Measurements from ENCODE around the gene KIF5A. TPM values are rescaled to one million over a fixed set of nuclear protein-coding genes. Genes with fewer than 3 reads are reported as not detected.

KIF5A gene
- total and polyA plus RNA-seq, 2 experiments from 2014 or later, result 0.11 to 0.36 TPM

GRCh38 chr12:57620245-57620935 lies 70.5 kb downstream of the KIF5A start:
- no peak overlapping the region for H3K4me3 ChIP-seq
- DNase-seq (ENCODE audit: low read depth in 1 of 2, low spot score in 1 of 2), result no peak
- H3K27ac ChIP-seq, result no peak overlapping the region
- H3K27me3 ChIP-seq, result peaks cover 100% of the 10 kb centered on the region
- H3K9me3 ChIP-seq (ENCODE audit: low read depth), result no peaks in the 10 kb centered on the region
- peaks cover 5% of the 10 kb centered on the region for H3K4me1 ChIP-seq (ENCODE audit: low read depth)
- TF ChIP-seq, protein P1, sequence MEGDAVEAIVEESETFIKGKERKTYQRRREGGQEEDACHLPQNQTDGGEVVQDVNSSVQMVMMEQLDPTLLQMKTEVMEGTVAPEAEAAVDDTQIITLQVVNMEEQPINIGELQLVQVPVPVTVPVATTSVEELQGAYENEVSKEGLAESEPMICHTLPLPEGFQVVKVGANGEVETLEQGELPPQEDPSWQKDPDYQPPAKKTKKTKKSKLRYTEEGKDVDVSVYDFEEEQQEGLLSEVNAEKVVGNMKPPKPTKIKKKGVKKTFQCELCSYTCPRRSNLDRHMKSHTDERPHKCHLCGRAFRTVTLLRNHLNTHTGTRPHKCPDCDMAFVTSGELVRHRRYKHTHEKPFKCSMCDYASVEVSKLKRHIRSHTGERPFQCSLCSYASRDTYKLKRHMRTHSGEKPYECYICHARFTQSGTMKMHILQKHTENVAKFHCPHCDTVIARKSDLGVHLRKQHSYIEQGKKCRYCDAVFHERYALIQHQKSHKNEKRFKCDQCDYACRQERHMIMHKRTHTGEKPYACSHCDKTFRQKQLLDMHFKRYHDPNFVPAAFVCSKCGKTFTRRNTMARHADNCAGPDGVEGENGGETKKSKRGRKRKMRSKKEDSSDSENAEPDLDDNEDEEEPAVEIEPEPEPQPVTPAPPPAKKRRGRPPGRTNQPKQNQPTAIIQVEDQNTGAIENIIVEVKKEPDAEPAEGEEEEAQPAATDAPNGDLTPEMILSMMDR (IDR thresholded peaks at IDR 0.05; ENCODE audit: low read depth, low read length), result no peak
- no peaks in the 10 kb centered on the region for H3K36me3 ChIP-seq

- peaks cover 5% of the 10 kb centered on the region for H3K4me1 ChIP-seq (ENCODE audit: low read depth)
- peaks cover 100% of the 10 kb centered on the region for H3K27me3 ChIP-seq
- H3K27ac ChIP-seq, result no peak overlapping the region
- no peak for DNase-seq (ENCODE audit: low read depth in 1 of 2, low spot score in 1 of 2)
- TF ChIP-seq, protein P1 (IDR thresholded peaks at IDR 0.05; ENCODE audit: low read depth, low read length), result no peak
- H3K36me3 ChIP-seq, result no peaks in the 10 kb centered on the region
- H3K4me3 ChIP-seq, result peak overlapping the region; percentile 27
- H3K9me3 ChIP-seq (ENCODE audit: low read depth), result no peaks in the 10 kb centered on the region
Measured at GRCh38 chr12:57620936-57621496, 71.2 kb downstream of the KIF5A start.

DNA sequence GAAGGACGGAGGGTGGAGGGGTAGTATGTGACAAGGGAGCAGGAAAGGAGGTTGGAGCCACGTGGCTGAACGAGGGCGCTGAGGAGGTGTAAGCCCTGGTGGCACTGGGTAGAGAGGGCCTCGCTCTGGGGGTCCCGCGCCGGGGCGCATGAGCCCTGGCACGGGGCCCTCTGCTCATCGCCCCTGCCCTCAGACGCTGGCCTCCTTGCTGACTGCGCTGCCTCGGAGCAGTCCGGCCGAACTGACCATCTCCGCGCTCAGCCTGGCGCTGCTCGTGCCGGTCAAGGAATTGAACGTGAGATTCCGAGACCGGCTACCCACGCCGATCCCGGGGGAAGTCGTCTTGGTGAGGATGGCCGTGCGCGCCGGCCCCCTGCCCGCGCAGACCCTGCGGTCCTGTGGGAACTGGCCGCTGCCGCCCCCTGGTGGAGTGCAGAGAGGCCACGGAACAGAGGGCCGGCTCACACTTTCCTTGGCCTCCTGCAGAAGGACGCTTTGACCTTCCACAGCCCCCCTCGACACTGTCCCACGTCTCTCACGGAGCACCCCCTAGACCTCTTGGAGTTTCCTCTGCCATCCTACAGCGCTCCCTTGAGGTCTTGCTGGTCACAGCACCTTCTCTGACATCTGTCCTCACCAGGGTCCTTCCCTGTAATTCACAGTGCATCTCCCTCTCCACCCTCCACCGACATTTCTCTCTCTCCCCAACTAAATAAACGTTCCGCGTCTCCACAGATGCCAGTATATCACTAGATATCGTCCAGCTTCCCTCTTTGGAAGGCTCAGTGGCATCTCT lies 71.9 kb downstream of the KIF5A start:
- H3K36me3 ChIP-seq, result no peaks in the 10 kb centered on the region
- H3K27me3 ChIP-seq, result peaks cover 100% of the 10 kb centered on the region
- H3K9me3 ChIP-seq (ENCODE audit: low read depth), result no peaks in the 10 kb centered on the region
- peak overlapping the region; percentile 27 for H3K4me3 ChIP-seq
- TF ChIP-seq, protein P1 (IDR thresholded peaks at IDR 0.05; ENCODE audit: low read depth, low read length), result peak; percentile 93
- peaks cover 5% of the 10 kb centered on the region for H3K4me1 ChIP-seq (ENCODE audit: low read depth)
- no peak overlapping the region for H3K27ac ChIP-seq
- peak; percentile 53 to 79 for DNase-seq (ENCODE audit: low read depth in 1 of 2, low spot score in 1 of 2)

GRCh38 chr12:57622293-57623245 lies 72.7 kb downstream of the KIF5A start:
- TF ChIP-seq, protein P1 (IDR thresholded peaks at IDR 0.05; ENCODE audit: low read depth, low read length), result no peak
- H3K27me3 ChIP-seq, result peaks cover 100% of the 10 kb centered on the region
- no peak overlapping the region for H3K4me3 ChIP-seq
- no peak for DNase-seq (ENCODE audit: low read depth in 1 of 2, low spot score in 1 of 2)
- H3K9me3 ChIP-seq (ENCODE audit: low read depth), result no peaks in the 10 kb centered on the region
- peaks cover 5% of the 10 kb centered on the region for H3K4me1 ChIP-seq (ENCODE audit: low read depth)
- no peak overlapping the region for H3K27ac ChIP-seq
- no peaks in the 10 kb centered on the region for H3K36me3 ChIP-seq

DNA sequence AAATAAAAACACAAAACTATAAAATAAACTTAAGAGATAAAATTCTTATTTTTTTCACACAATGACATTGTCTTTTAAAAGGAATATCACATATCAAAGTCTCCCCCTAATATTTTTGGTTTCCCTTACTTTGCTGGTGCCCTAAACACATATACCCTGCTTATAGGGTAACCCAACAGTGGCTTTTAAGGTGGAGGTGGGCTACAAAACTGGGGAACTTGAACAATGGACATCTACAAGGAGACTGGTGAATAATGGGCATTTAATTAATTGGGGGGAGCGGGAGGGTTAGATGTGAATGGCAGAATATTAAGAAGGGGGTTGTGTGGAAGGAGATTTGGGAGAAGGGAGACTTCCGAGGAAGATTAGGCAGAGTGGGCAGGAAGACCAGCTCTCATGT lies 73.5 kb downstream of the KIF5A start:
- TF ChIP-seq, protein P1 (IDR thresholded peaks at IDR 0.05; ENCODE audit: low read depth, low read length), result no peak
- no peaks in the 10 kb centered on the region for H3K36me3 ChIP-seq
- no peaks in the 10 kb centered on the region for H3K9me3 ChIP-seq (ENCODE audit: low read depth)
- peaks cover 5% of the 10 kb centered on the region for H3K4me1 ChIP-seq (ENCODE audit: low read depth)
- H3K4me3 ChIP-seq, result no peak overlapping the region
- DNase-seq (ENCODE audit: low read depth in 1 of 2, low spot score in 1 of 2), result no peak
- peaks cover 100% of the 10 kb centered on the region for H3K27me3 ChIP-seq
- no peak overlapping the region for H3K27ac ChIP-seq

Data from cardiac muscle cell (in vitro differentiated cells and primary cell).